H1 (cell line): Measurements from ENCODE around the gene ZNF860.

ENCODE experiments used
- CTBP2 ChIP-seq: IDR thresholded peaks from 2 replicates; pipeline ENCODE4 v1.7.0; 2011; ENCODE audit warnings: borderline replicate concordance, mild to moderate bottlenecking, moderate library complexity, mixed read lengths, low read length; ENCODE audit not compliant: insufficient read depth, insufficient read length
- EZH2 ChIP-seq: fragments of 200-600 bp; sonication (generic); IDR thresholded peaks from 2 replicates; pipeline ENCODE4 v1.7.1; 2012; ENCODE audit warnings: low read depth, mild to moderate bottlenecking, moderate library complexity, low read length, inconsistent platforms; ENCODE audit not compliant: severe bottlenecking
- KDM4A ChIP-seq: IDR thresholded peaks from one replicate; pipeline ENCODE4 v1.7.1; 2012; ENCODE audit warnings: low read depth, mild to moderate bottlenecking, moderate library complexity, low read length, inconsistent platforms; ENCODE audit not compliant: severe bottlenecking
- POLR2A ChIP-seq, 2 experiments: IDR thresholded peaks; 1 replicate in 1 of 2; 2 replicates in 1 of 2; pipeline ENCODE4 v1.6.1; 2011; ENCODE audit warnings: low read depth in 2 of 2, low read length in 2 of 2, mild to moderate bottlenecking in 2 of 2; ENCODE audit errors: control extremely low read depth in 1 of 2
- RAD21 ChIP-seq, 2 experiments: IDR thresholded peaks in 1 of 2; conservative IDR thresholded peaks in 1 of 2; 2 replicates each; pipeline ENCODE4 v1.6.1; 2011; ENCODE audit warnings: low read depth in 2 of 2, low read length in 2 of 2, improper control_type of control experiment in 1 of 2, inconsistent platforms in 1 of 2, mild to moderate bottlenecking in 1 of 2, moderate library complexity in 1 of 2
- SP1 ChIP-seq: IDR thresholded peaks from 2 replicates; pipeline ENCODE4 v1.6.1; 2011; ENCODE audit warnings: low read depth, low read length
- TAF1 ChIP-seq: IDR thresholded peaks from 2 replicates; pipeline ENCODE4 v1.6.1; 2011; ENCODE audit warnings: mild to moderate bottlenecking, low read depth, low read length
- TAF7 ChIP-seq: optimal IDR thresholded peaks from 2 replicates; pipeline ENCODE3; 2011; ENCODE audit warnings: low read depth, mild to moderate bottlenecking, inconsistent platforms, low read length, moderate library complexity, borderline replicate concordance
- TF ChIP-seq, protein P1 (sequence below), 3 experiments: IDR thresholded peaks; 1 replicate in 2 of 3; 2 replicates in 1 of 3; pipeline versions ENCODE4 v1.5.1 to v1.6.1; 2011; ENCODE audit warnings: low read length in 3 of 3, mild to moderate bottlenecking in 3 of 3, inconsistent platforms in 2 of 3, low read depth in 1 of 3, moderate library complexity in 1 of 3; ENCODE audit not compliant: insufficient read depth in 1 of 3; ENCODE audit errors: control extremely low read depth in 1 of 3
- TF ChIP-seq, protein P2 (sequence below): IDR thresholded peaks from 2 replicates; pipeline ENCODE4 v1.6.1; 2012; ENCODE audit warnings: inconsistent platforms
- TF ChIP-seq, protein P3 (sequence below): fragments of 300-600 bp; sonication (generic); IDR thresholded peaks from 2 replicates; pipeline ENCODE4 v1.7.1; 2012; ENCODE audit warnings: low read length, moderate library complexity, mild to moderate bottlenecking, inconsistent platforms; ENCODE audit not compliant: insufficient replicate concordance
- TF ChIP-seq, protein P4 (sequence below): IDR thresholded peaks from 2 replicates; pipeline ENCODE4 v1.6.1; 2011; ENCODE audit warnings: low read length, improper control_type of control experiment

DNA sequence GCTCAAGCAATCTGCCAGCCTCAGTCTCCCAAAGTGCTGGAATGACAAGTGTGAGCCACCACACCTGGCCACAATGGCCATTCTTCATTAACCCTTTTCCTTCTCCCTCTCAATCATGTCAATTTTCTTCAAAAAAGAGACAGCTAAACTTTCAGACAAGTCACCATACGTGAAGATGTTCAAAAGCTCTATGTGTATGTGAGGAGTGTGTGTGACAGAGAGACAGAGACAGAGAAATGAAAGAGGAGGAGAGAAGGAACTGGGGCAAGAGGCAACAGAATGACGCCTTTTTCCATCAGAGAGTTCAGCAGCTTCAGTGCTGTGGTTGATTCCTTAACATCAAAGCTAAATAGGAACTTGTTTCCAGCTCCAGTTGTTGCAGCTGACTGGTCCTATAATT is 27.9 kb upstream of the ZNF860 start:
- TF ChIP-seq, protein P1, sequence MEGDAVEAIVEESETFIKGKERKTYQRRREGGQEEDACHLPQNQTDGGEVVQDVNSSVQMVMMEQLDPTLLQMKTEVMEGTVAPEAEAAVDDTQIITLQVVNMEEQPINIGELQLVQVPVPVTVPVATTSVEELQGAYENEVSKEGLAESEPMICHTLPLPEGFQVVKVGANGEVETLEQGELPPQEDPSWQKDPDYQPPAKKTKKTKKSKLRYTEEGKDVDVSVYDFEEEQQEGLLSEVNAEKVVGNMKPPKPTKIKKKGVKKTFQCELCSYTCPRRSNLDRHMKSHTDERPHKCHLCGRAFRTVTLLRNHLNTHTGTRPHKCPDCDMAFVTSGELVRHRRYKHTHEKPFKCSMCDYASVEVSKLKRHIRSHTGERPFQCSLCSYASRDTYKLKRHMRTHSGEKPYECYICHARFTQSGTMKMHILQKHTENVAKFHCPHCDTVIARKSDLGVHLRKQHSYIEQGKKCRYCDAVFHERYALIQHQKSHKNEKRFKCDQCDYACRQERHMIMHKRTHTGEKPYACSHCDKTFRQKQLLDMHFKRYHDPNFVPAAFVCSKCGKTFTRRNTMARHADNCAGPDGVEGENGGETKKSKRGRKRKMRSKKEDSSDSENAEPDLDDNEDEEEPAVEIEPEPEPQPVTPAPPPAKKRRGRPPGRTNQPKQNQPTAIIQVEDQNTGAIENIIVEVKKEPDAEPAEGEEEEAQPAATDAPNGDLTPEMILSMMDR (IDR thresholded peaks at IDR 0.05; ENCODE audit: control extremely low read depth in 1 of 3, insufficient read depth in 1 of 3, low read depth in 1 of 3, low read length in 3 of 3), result no peak
- TF ChIP-seq, protein P2, sequence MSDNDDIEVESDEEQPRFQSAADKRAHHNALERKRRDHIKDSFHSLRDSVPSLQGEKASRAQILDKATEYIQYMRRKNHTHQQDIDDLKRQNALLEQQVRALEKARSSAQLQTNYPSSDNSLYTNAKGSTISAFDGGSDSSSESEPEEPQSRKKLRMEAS, result no peak
- TF ChIP-seq TAF7, result no peak
- no peak for TF ChIP-seq SP1
- TF ChIP-seq RAD21 (IDR thresholded peaks at IDR 0.05 in 1 of 2, conservative IDR thresholded peaks at IDR 0.05 in 1 of 2; ENCODE audit: low read depth in 2 of 2, low read length in 2 of 2), result no peak
- TF ChIP-seq, protein P3, sequence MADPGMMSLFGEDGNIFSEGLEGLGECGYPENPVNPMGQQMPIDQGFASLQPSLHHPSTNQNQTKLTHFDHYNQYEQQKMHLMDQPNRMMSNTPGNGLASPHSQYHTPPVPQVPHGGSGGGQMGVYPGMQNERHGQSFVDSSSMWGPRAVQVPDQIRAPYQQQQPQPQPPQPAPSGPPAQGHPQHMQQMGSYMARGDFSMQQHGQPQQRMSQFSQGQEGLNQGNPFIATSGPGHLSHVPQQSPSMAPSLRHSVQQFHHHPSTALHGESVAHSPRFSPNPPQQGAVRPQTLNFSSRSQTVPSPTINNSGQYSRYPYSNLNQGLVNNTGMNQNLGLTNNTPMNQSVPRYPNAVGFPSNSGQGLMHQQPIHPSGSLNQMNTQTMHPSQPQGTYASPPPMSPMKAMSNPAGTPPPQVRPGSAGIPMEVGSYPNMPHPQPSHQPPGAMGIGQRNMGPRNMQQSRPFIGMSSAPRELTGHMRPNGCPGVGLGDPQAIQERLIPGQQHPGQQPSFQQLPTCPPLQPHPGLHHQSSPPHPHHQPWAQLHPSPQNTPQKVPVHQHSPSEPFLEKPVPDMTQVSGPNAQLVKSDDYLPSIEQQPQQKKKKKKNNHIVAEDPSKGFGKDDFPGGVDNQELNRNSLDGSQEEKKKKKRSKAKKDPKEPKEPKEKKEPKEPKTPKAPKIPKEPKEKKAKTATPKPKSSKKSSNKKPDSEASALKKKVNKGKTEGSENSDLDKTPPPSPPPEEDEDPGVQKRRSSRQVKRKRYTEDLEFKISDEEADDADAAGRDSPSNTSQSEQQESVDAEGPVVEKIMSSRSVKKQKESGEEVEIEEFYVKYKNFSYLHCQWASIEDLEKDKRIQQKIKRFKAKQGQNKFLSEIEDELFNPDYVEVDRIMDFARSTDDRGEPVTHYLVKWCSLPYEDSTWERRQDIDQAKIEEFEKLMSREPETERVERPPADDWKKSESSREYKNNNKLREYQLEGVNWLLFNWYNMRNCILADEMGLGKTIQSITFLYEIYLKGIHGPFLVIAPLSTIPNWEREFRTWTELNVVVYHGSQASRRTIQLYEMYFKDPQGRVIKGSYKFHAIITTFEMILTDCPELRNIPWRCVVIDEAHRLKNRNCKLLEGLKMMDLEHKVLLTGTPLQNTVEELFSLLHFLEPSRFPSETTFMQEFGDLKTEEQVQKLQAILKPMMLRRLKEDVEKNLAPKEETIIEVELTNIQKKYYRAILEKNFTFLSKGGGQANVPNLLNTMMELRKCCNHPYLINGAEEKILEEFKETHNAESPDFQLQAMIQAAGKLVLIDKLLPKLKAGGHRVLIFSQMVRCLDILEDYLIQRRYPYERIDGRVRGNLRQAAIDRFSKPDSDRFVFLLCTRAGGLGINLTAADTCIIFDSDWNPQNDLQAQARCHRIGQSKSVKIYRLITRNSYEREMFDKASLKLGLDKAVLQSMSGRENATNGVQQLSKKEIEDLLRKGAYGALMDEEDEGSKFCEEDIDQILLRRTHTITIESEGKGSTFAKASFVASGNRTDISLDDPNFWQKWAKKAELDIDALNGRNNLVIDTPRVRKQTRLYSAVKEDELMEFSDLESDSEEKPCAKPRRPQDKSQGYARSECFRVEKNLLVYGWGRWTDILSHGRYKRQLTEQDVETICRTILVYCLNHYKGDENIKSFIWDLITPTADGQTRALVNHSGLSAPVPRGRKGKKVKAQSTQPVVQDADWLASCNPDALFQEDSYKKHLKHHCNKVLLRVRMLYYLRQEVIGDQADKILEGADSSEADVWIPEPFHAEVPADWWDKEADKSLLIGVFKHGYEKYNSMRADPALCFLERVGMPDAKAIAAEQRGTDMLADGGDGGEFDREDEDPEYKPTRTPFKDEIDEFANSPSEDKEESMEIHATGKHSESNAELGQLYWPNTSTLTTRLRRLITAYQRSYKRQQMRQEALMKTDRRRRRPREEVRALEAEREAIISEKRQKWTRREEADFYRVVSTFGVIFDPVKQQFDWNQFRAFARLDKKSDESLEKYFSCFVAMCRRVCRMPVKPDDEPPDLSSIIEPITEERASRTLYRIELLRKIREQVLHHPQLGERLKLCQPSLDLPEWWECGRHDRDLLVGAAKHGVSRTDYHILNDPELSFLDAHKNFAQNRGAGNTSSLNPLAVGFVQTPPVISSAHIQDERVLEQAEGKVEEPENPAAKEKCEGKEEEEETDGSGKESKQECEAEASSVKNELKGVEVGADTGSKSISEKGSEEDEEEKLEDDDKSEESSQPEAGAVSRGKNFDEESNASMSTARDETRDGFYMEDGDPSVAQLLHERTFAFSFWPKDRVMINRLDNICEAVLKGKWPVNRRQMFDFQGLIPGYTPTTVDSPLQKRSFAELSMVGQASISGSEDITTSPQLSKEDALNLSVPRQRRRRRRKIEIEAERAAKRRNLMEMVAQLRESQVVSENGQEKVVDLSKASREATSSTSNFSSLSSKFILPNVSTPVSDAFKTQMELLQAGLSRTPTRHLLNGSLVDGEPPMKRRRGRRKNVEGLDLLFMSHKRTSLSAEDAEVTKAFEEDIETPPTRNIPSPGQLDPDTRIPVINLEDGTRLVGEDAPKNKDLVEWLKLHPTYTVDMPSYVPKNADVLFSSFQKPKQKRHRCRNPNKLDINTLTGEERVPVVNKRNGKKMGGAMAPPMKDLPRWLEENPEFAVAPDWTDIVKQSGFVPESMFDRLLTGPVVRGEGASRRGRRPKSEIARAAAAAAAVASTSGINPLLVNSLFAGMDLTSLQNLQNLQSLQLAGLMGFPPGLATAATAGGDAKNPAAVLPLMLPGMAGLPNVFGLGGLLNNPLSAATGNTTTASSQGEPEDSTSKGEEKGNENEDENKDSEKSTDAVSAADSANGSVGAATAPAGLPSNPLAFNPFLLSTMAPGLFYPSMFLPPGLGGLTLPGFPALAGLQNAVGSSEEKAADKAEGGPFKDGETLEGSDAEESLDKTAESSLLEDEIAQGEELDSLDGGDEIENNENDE, result no peak
- TF ChIP-seq TAF1, result no peak
- no peak for TF ChIP-seq KDM4A
- TF ChIP-seq, protein P4, sequence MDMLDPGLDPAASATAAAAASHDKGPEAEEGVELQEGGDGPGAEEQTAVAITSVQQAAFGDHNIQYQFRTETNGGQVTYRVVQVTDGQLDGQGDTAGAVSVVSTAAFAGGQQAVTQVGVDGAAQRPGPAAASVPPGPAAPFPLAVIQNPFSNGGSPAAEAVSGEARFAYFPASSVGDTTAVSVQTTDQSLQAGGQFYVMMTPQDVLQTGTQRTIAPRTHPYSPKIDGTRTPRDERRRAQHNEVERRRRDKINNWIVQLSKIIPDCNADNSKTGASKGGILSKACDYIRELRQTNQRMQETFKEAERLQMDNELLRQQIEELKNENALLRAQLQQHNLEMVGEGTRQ, result no peak
- TF ChIP-seq EZH2, result no peak
- TF ChIP-seq CTBP2, result no peak
- no peak for TF ChIP-seq POLR2A (IDR thresholded peaks at IDR 0.05; ENCODE audit: control extremely low read depth in 1 of 2, low read depth in 2 of 2, low read length in 2 of 2)
